Fibroblast of upper back skin (primary cell): ENCODE results near the gene SORCS1.

Experiments used
- DNase-seq: peaks from one replicate; pipeline ENCODE4 v3.0.0-alpha.2; 2013

SORCS1 gene

GRCh38 chr10:106873770-106874603, 290.5 kb downstream of the SORCS1 start:
- no peak for DNase-seq

- DNase-seq: no peak
Observed at GRCh38 chr10:106872176-106872575, 292.3 kb downstream of the SORCS1 start.

- DNase-seq: no peak
Observed at GRCh38 chr10:106866244-106866845, 298.2 kb downstream of the SORCS1 start.

- no peak for DNase-seq
Observed at GRCh38 chr10:106864031-106864430, 300.5 kb downstream of the SORCS1 start.

GRCh38 chr10:106863549-106863948, 301.0 kb downstream of the SORCS1 start:
- no peak for DNase-seq

GRCh38 chr10:106859892-106860652, 304.4 kb downstream of the SORCS1 start:
- DNase-seq: no peak

GRCh38 chr10:106857728-106858127, 306.8 kb downstream of the SORCS1 start:
- no peak for DNase-seq

GRCh38 chr10:106857213-106857612, 307.3 kb downstream of the SORCS1 start:
- no peak for DNase-seq

GRCh38 chr10:106836933-106837663, 327.4 kb downstream of the SORCS1 start:
- DNase-seq: peak; percentile 46

- no peak for DNase-seq
Observed at GRCh38 chr10:106832846-106833245, 331.7 kb downstream of the SORCS1 start.

- DNase-seq: no peak
Observed at GRCh38 chr10:106830471-106830870, 334.0 kb downstream of the SORCS1 start.

GRCh38 chr10:106830006-106830405, 334.5 kb downstream of the SORCS1 start:
- DNase-seq: no peak

GRCh38 chr10:106826716-106827115, 337.8 kb downstream of the SORCS1 start:
- no peak for DNase-seq

GRCh38 chr10:106825576-106826364, 338.7 kb downstream of the SORCS1 start:
- DNase-seq: peak; percentile 34

GRCh38 chr10:106820579-106820978, 343.9 kb downstream of the SORCS1 start:
- DNase-seq: no peak

GRCh38 chr10:106819490-106819889, 345.0 kb downstream of the SORCS1 start:
- DNase-seq: no peak

- no peak for DNase-seq
Observed at GRCh38 chr10:106816318-106817085, 348.0 kb downstream of the SORCS1 start.

- DNase-seq: no peak
Observed at GRCh38 chr10:106815427-106816043, 349.0 kb downstream of the SORCS1 start.

GRCh38 chr10:106804992-106805582, 359.4 kb downstream of the SORCS1 start:
- no peak for DNase-seq

- no peak for DNase-seq
Observed at GRCh38 chr10:106802949-106803348, 361.6 kb downstream of the SORCS1 start.
